T1000 (cell line): Measurements from ENCODE around the gene ABCB9.

Experiments used
- DNase-seq: peaks from one replicate; lab custom pipeline; 2025; ENCODE audit warnings: mixed read lengths; lab: John Stamatoyannopoulos, UW

The ABCB9 gene

DNA sequence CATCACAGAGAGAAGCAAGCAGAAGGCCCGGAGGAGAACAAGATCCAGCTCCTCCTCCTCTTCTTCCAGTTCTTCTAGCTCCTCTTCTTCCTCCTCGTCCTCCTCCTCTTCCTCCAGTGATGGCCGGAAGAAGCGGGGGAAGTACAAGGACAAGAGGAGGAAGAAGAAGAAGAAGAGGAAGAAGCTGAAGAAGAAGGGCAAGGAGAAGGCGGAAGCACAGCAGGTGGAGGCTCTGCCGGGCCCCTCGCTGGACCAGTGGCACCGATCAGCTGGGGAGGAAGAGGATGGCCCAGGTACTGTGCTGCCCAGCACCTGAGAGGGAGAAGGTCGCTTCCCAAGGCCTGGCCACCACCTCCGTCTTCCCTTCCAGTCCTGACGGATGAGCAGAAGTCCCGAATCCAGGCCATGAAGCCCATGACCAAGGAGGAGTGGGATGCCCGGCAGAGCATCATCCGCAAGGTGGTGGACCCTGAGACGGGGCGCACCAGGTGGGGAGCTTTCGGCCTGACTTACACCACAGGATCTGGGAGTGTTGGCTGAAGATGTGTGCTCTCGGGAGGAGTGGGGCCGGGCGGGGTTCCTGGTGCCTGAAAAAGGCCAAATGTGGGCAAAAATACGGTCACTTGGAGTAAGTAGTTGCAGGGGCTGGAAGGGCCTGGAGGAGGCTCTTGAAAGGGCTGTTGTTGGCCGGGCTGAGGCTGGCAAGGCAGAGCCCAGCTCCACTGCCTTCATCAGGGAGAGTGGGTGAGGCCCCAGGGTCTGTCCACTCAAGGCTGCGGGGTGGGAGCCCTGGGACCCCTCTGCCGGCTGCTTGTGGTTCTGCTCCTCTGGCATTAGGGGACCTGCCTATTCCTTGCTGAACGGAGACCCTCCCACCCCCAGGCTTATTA is 15.6 kb upstream of the ABCB9 start:
- no peak for DNase-seq

DNA sequence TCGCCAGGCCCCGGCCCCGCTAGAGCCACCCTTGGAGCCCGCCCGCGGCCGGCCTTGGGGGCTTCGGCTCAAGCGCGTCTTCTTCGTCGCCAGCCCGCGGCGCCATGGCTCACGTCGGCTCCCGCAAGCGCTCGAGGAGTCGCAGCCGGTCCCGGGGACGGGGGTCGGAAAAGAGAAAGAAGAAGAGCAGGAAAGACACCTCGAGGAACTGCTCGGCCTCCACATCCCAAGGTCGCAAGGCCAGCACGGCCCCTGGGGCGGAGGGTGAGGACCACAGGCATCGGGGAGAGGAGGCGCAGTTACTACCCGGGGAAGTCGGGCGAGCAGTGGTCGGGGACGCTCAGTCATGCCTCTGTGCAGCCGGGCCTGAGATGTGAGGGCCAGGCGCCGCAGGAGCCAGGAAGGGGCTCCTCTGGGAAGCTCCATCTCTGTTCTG is 14.8 kb upstream of the ABCB9 start:
- no peak for DNase-seq

DNA sequence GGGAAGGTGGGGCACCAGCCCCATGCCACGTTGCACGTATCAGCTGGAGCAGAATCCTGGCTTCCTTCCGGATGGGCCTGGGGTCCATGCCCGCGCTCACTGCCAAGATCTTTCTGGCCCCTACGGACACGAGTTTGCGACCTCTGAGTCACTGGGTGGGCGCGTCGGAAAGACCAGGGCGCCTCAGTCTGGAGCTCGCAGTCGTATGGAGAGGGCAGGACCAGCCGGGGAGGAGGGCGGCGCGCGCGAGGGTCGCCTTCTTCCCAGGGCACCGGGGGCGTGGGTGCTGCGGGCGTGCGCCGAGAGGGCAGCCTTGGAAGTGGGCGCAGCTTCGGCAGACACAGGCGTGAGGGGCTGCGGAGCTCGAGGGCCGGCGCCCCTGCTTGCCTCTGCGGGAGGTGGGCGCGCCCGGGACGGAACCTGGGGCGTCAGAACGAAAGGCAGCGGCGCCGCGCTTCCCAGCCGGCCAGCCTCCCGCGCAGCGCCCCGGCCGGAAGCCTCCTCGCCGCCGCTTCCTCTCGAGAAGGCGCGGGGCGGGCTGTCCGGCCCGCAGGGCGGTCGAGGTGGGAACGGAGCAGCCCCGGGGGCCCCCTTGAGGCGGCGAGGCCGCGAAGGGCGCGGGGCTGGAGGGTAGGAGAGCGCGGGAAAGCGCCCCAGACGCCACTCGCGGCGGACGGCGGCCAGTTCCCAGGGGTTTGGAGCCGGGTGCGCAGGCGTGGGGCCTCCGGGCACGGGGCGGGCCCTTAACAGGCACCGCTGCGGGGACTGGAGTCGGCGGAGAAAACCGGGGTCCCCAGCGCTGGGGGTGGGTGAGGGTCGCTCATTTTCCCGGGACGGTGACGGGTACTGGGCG is 14.1 kb upstream of the ABCB9 start, which contains the start of gene ARL6IP4:
Gene ARL6IP4, plus strand, starts transcription at position 499 of the 853 bp plus-strand sequence. CDS start 459 bp downstream, outside the sequence.
- peak; percentile 99 for DNase-seq

DNA sequence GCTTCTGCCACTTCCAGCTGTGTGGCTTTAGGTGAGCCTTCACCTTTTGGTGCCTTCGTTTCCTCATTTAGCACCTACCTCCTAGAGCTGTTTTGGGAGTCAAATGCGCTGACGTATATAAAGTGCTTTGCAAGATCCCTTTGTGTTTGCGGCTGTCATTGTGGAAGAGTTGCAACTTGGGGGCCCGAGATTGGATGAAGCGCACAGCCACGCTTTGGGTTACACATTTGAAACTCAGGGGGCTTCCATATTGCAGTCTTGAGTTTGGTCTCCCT is 13.6 kb upstream of the ABCB9 start:
- no peak for DNase-seq

DNA sequence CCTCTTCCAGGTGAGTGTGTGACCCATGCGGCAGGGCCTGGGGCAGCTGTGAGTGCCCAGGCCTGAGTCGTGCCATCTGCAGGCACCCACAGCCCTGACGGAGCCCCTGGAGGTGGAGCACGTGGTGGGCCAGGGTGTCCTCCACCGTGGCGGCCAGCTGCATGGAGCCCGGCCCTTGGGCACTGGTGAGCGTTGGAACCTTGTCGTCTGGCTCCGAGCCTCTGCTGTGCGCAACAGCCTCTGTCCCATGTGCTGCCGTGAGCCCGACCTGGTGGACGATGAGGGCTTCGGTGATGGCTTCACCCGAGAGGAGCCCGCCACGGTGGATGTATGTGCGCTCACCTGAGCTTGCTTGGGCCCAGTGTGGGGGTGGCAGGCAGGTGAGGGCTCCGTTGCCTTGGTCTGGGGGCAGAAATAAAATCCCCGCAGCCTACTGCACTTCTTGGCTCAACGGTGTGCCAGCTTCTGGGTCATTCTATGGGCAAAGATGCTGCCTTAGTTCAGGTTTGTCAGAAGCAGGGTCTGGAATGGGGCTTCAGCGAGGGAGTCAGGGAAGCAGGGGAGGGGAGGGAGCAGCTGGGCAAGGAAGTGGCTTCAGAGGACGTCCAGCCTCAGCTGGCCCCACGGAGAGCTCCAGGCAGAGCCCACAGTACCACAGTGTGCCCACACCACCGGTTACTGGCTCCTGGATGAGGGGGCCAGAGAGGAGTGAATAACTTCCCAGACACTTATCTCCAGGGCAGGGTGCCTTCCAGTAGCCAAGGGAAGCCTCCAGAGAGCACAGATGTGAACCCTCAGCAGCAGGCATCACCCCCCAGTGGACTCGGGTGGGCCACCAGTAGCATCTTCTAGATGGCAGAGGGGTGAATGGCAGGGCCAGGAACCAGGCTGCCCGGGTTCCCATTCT is 13.0 kb upstream of the ABCB9 start:
- DNase-seq, result no peak

DNA sequence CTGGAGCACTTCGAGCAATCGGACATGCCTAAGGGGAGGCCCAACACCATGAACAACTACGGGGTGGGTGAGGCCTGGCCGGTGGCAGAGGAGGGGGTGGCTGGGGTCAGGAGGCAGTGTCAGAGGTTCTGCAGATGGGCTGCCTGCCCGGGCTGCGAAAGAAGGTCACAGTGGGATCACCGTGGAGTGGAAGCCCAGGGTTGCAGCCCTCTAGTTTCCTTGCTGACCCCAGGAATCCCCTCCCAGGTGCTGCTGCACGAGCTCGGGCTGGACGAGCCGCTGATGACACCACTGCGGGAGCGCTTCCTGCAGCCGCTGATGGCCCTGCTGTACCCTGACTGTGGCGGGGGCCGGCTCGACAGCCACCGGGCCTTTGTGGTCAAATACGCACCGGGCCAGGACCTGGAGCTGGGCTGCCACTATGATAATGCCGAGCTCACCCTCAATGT is 12.3 kb upstream of the ABCB9 start:
- no peak for DNase-seq

DNA sequence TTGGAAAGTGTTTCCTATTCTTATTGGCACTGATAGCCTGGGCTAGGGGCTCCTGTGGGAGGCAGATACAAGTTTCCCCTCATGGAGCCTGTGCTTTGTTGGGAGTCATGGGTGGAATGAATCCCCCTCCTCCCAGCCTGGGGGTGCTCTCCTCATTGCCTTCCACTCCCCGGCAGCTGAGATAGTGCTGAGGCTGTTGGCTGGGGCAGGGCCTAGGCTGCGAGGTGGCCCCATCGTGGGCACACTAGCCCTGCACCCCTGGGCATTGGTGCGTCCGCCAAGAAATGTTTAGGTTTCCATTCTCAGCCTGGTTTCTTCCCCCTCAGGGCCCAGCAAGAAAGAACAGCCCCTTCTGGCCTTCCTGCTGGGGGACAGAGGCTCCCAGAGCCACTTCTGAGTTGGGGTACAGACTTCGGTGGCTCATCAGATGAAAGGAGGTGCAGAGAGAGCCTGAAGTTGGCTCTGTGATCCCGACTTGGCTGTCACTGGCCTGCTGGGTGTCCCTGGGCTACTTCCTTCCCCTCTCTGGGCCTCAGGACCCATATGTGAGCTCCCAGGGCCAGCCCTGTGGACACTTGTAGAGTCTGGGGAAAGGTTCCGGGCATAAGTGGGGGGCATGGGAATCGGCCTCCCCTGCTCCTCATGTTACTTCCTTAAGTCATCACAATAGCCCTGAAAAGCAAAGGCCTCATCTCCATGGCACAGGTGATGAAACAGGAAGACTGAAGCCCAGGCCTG is 11.6 kb upstream of the ABCB9 start:
- DNase-seq, result no peak

DNA sequence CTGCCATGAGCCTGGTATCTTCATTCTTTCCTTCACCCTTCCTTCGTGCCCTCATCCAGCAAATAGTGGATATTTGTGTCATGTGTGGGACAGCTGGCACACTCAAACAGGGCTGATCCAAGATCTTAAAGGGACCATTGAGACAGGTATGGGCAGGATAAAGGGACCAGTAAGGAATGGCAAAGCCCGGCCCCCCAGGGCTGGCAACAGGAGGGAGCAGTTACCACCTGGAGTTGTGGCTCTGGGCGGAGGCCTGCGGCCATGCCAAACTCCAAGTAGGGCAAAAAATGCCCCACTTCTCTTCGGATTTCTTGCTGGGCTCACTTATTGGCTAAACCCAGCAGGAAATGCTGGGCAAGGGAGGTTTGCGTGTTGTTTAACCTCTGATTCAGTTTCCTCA is 10.9 kb upstream of the ABCB9 start:
- DNase-seq, result no peak

DNA sequence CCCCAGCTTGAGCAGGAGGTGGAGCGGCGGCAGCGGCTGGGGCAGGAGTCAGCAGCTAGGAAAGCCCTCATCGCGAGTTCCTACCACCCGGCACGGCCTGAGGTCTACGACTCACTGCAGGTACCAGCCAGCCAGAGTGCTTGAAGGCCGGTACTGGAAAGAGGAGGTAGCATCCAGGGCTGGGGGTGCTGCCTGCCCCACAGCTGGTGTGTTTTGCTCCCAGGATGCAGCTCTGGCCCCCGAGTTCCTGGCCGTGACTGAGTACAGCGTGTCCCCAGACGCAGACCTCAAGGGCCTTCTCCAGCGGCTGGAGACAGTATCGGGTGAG is 10.3 kb upstream of the ABCB9 start:
- no peak for DNase-seq

DNA sequence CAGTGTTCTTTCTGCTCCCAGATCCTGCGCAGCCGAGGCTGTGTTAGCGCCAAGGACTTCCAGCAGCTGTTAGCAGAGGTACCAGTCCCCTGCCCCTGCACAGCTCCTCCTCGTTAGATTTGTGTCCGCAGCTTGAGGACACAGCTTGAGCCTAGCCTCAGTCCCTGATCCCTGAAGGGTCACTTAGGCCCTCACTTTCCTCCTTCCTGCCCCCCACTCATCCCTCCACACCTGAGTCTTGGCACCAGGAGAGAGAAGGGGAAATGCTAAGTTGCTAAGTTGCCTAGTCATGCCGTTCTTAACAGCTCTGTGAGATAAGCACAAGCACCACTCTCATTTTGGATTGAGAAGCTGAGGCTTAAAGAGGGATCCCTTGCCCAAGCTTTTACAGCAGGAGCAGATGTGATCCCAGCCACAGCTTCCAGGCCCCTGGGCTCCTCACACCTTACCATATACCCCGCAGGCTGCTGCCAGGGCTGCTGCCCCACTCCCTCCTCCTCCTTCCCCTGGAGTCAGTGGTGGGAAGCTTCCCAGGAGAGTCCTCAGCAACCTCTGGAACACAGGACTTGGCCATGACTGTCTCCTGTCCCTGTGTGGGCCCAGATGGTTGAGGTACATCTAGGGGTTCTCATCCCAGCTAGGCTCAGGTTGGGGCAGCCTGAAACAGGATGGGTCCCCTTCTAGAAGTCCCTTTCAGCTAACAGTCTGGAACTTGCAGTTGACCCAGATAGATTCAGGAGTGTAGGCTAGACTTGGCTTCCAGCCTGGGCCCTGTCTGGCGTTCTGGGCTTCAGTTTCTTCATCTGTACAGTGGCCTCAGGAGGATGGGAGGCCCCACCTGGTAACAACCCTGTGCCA is 9.8 kb upstream of the ABCB9 start:
- DNase-seq, result no peak

DNA sequence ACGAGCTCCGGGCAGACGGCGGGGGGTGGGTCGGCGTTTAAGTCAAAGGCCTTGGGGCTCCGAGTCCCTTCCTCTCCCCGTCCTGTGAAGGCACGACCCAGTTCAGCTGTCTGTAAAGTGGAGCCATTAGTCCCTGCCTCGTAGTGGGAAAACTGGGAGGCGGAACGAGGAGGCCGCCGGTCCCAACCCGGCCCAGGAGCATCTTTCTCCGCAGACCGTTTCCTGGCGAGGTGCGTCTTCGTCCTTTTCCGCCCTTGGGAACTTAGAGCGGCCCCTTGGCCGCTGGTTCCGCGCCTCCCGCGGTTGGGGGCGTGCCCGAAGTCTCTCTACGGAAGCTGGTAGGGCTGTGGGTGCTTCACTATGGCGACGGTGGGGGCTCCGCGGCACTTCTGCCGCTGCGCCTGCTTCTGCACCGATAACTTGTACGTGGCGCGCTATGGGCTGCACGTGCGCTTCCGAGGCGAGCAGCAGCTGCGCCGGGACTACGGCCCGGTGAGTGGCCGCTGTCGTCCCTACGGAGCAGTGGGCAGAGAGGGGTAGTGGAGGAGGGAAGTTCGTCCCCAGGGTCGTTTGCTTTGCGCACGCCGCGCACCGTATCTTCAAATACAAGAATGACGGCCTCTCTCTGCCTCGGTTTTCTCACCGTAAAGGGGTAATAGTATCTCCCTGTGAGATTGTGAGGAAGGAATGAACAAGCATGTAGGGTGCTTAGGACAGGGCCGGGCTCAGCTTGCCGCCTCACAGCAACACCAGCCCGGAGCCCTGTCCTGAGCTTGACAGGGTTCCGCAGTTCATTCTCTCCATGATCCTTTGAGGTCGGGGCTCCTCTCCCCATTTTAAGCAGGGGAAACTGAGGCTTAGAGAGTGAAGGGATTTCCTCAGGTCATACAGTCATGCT is 8.9 kb upstream of the ABCB9 start, which contains the start of gene OGFOD2:
Gene OGFOD2, plus strand, starts transcription at position 353 of the 898 bp plus-strand sequence. Its CDS starts 8 bp downstream, at position 361.
- DNase-seq, result peak; percentile 100

DNA sequence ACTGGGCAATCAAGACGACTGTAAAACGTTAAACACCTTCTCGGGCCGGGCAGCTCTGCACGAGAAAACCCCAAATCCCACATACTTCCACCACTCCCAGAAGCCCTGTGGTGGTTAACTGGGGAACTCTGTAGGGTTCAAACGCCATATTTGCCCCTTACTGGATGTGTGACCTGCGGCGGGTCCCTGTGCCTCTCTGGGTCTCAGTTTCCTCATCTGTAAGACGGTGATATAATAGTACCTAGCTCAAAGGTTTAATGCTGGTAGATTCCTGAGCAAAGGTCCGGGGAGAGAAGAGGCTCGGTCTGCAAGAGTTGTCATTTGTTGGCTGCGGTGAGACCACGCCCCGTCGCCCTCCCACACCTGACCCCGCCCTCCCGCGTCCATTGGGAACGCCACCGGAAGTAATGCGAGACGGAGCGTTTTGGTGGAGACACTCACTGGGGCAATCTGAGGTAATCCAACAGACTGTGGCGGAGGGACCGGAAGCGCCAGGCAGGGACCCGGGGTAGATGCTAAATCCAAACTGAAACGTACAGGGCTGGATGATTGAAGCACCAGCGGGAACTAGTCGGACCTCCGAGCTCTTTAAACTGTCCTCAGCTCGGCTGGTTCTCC is 8.1 kb upstream of the ABCB9 start:
- DNase-seq, result peak; percentile 100

DNA sequence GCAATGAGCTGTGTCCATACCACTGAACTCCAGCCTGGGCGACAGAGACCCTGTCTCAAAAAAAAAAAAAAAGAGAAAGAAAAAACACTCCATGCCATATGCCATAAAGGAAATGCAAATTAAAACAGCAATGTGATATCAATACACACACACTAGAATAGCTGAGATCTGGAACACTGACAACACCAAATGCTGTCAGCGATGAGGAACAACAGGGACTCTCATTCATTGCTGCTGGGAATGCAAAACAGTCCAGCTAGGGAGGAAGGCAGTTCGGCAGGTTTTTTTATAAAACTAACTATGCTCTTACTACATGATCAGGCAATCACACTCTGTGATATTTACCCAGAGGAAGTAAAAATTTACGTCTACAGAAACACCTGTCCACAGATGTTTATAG is 3.4 kb upstream of the ABCB9 start:
- no peak for DNase-seq

DNA sequence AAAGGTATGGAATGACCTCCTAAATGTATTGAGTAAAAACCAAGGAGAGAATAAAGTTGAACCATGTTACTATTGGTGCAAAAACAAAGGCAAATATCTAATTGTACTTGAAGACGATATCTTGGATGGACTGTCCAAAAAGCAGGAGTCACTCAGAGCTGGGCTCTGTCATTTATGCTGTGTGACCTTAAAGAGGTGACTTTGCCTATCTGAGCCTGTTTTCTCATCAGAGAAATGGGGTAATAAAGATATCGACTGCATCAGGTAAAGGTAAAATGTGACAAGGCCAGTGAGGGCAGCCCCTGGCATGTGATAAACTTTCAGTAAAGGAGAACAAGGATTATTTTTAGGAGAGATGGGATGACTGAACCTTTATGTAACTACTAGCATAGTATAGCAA is 1.8 kb upstream of the ABCB9 start:
- DNase-seq, result no peak

DNA sequence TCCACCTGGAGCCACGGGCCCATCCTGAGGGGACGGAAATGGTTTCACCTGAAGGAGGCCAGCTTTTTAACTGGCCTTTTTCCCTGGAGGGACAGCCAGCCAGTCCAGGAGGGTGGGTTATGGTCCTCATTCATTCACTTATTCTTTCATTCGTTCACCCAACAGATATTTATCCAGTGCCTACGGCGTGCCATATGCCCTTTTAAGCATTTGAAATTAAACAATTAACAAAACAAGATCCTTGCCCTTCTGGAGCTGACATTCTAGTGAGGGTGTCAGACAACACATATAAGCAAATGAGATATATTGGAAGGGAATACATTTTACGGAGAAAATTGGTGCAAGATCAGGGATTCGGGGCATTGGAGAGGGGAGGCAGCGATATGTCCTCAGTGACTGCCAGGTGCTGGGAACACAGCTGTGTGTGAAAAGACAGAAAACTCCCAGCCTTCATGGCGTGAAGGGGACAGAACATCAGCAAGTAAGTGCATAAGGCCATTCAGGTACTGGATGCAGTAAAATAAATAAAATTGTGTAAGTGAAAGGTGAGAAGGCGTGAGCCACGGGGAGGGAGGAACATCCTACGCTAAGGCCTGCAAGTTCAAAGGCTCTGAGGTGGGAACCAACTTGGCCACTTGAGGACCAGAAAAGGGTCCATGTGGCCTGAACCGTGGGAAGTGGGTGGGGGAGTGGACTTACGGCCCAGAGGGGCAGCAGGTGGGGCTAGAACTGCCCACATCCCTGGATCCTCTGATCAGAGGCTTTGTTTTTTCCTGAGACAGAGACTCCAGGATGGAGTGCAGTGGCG is 684 bp upstream of the ABCB9 start:
- DNase-seq, result no peak

DNA sequence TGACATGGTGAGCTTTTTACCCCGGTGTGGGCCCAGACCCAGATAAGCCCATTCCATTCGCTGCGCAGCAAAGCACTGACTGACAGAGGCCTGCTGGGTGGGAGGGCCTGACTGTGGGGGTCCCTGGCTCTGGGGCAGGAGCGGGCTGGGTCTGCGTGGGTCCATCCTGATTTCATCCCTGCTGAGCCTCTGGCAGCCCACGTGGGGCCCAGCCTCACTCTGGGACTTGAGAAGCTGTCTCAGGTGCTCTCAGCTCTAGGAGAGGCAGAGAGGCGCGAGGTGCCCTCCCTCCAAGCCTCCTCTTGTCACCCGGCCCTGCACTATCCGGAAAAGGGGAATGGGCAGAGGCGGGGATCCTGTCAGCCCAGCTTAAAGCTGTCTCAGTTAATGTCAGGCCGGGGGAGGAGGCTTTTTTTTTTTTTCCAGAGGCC is 927 bp downstream of the ABCB9 start:
- DNase-seq, result no peak

DNA sequence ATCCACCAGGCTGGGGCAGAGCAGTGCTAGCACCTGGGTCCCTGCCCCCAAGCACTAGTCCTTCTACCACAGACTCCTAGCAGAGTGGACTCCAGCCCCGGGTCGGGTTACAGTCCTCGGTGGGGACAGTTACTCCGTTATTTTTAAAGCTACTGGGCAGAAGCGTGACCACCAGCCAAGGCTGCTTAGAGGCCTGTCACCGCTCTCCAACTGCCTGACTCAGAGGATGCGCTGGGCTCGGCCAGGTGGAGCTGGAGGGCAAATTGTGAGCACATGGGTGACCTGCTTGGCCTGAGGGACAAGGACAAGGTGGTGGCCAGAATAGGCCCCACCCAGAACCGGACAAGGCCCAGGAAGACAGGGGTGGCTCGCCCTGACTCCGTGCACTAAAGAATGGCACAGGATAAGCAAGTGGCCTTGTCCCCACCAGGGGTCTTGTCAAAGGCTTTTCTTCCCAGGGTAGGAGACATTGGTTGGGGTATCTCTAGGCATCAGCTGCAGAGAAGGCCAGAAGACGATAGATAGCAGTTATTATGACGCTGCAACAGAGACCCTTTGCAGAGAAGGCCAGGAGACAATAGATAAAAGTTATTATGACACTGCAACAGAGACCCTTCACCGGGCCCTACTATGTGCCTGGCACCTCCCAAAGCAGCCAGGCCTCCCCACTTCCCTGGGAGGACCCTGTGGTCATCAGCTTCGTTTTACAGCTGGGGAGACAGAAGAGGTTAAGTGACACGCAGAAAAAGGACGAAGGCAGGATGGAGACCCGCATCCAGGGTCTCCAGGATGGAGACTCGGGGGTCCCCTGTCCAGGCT is 1.6 kb downstream of the ABCB9 start:
- no peak for DNase-seq
